Right ventricle myocardium inferior (tissue), 1 donor: ENCODE results near the gene CERS6. TPM values are rescaled to one million over a fixed set of nuclear protein-coding genes. Genes with fewer than 3 reads are reported as not detected.
"Not testable (repeated sequence)": the region's sequence is repeated elsewhere in the genome, so short reads cannot be mapped to it uniquely, and the experiment has no call there.

Experiments
- ATAC-seq: fragments of 200-7000 bp; cut with Tn5 transposase; one replicate; pipeline ENCODE4 v1.9.1; 2020; ENCODE audit warnings: mild to moderate bottlenecking, moderate library complexity
- DNase-seq: peaks from one replicate; pipeline ENCODE4 v3.0.0; 2021; ENCODE audit errors: missing footprints
- intact Hi-C: fragments of 100-400 bp; cut with DNase I; formaldehyde crosslinking; loops from one replicate; pipeline ENCODE4 v1.11.0; 2022
- total RNA-seq: library from RNA; stranded (reverse); fragmentation: NEBNext Ultra II Directional; extraction: Animal tissue kit (Norgen Biotek cat#: 25700); gene quantifications from one replicate; pipeline ENCODE4 v1.2.1, GENCODE V29; 2021
- donor health status: DM: no; HTN: yes; CAD: no; lungs with severe emphysema.

CERS6 gene
- total RNA-seq, 1 donor from 2014 or later: 65.7 TPM

DNA sequence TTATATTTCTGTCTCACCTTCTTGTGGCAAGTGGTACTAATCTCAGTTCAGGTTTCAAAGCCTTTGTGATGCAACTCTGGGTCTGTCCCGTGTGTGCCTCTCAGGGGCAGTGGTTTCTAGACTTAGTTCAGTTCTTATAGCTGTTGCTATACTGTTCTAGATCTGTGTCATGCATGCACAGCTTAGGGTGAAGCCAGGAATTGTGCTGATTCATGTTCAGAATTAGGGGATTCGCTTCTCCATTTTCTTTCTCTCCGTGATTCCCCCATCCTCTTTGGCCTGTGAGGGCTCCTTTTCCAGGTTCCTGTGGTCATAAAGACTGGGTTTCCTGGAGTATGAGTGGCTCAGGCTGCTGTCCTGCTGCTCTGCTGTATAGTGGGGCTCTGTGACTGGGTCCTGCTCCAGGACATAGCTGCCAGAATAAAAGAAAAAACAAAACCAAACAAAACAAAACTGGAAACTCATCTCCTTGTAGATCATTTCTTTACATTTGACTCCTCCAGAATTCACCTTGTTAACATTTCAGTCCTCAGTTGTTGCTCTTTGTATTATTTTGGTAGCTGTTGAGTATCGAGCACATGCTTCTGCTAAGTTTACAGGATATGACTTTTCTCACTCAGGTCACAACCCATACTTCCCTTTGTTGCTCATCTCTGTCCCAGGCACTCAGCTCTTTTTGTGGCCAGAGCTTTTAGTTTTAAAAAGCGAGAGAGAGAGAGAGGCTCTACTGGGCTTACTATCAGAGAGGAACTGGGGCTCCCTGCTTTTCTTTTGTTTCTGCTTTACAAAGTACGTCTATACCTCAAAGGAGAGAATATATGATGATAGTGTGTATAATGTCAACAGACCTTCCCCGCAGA is 34.2 kb downstream of the CERS6 start:
- intact Hi-C loops: loop anchor here (2.0 kb wide), 1 partner anchor 33 kb away; the partner anchor contains the start of gene CERS6

GRCh38 chr2:168490946-168491605 is 35.0 kb downstream of the CERS6 start:
- intact Hi-C loops: loop anchor here (2.0 kb wide), 1 partner anchor 34 kb away; the partner anchor contains the start of gene CERS6
- peak; percentile 53 for ATAC-seq
- no peak for DNase-seq

More for the DNA sequence above, 34.2 kb downstream of the CERS6 start:
- DNase-seq (no peak), ATAC-seq (peak; percentile 76)

- intact Hi-C loops: loop anchor here (2.0 kb wide), 1 partner anchor 35 kb away; the partner anchor contains the start of gene CERS6
- ATAC-seq, DNase-seq: not testable (repeated sequence)
These were observed 35.7 kb downstream of the CERS6 start for GRCh38 chr2:168491728-168492127.

- ATAC-seq, DNase-seq, intact Hi-C loops: not testable (repeated sequence)
These were observed 37.1 kb downstream of the CERS6 start for GRCh38 chr2:168493219-168493618.

- no peak for DNase-seq
- ATAC-seq: no peak
- intact Hi-C loops: no loop called here
These were observed 38.2 kb downstream of the CERS6 start for GRCh38 chr2:168494190-168494711.

DNA sequence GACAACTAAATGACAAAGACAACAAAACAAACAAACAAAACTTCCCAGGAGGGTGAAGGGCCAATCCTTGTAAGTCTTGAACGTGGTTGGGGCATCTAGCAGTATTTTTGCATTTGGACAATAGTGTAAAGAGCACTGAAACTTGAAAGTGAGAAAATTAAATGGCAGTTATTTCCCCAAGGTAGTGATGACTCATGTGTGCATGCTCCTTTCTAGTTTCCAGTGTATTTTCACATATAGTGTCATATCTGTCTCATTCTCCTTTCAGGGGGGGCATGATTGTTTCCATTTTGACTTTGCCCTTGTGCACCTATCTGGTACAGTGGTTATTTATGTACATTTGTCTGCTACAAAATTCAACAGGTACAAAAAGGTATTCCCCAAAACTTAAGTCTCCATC is 39.5 kb downstream of the CERS6 start:
- DNase-seq (no peak), ATAC-seq (no peak)
- intact Hi-C loops: no loop called here

DNA sequence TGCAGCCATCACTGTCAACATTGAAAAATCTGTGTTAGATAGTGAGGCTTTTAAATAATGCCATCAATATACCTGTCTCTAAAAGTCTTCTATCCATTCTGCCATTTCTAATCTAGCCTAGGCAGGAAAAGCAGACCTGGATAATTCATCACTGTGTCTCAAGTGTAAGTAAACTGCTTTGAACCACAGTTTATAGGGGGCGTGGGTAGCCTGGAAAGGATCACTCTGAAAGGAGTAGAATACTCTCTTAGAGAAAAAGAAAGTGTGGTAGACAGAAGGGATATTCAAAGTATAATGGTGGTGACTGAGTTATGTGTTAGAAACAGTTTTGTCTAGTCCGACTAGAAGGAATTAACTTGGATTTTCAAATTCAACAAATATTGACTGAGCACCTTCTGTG is 40.8 kb downstream of the CERS6 start:
- ATAC-seq (no peak), DNase-seq (no peak)
- intact Hi-C loops: no loop called here

DNA sequence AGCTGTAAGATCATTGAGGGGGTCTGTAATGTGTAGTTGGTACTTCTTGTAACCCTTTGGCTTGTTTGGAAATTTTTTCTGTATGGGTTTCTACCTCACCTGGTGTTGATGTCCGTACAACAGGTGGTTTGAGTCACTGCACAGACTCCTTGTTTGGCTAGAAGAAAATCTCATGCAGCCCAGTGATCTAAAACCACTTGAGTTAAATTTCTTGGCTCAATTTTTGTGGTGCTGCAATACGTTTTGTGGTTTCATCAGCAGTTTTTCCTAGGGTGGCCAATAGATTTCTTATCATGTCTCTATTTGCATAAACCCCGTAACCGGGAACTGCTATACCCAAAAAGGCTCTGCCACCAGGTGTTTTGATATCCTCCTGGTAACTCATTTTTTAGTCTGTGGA is 43.4 kb downstream of the CERS6 start:
- intact Hi-C loops: no loop called here
- ATAC-seq (no peak), DNase-seq (no peak)

DNA sequence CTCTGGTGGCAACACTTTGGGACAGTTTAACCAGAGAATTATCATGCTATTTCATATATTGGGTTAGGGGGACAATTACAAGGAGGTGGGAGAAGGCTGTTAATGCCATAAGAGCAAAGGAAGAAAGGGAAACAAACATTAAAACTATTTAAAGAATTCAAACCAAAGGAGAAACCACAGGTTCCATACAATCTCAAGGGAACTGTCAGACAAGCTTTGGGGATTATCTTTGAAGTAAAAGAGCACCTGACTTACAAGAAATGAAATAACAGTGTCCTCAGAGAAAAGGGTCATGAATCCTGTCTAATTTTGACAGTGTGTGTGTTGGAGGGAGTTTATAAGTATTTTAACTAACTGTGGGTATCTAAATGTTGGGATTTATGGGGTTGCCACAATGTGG is 44.4 kb downstream of the CERS6 start:
- intact Hi-C loops: no loop called here
- DNase-seq: no peak
- no peak for ATAC-seq

- ATAC-seq: peak; percentile 23
- DNase-seq: no peak
- intact Hi-C loops: no loop called here
These were observed 45.5 kb downstream of the CERS6 start for GRCh38 chr2:168501466-168502065.

DNA sequence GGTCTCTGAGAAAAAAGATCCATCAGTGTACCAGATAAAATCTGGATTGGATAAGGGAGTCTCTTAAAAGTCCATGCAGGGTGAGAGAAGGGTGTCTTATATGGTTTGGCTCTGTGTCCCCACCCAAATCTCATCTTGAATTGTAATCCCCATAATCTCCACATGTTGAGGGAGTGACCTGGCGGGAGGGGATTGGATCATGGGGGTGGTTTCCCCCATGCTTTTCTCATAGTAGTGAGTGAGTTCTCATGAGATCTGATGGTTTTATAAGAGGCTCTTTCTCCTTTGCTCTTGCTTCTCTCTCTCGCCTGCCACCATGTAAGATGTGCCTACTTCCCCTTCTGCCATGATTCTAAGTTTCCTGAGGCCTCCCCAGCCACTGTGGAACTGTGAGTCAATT is 46.8 kb downstream of the CERS6 start:
- ATAC-seq, intact Hi-C loops, DNase-seq: not testable (repeated sequence)

GRCh38 chr2:168503901-168504300 is 47.8 kb downstream of the CERS6 start:
- intact Hi-C loops: no loop called here
- ATAC-seq (no peak), DNase-seq (no peak)

GRCh38 chr2:168504323-168504722 is 48.3 kb downstream of the CERS6 start:
- DNase-seq (no peak), ATAC-seq (peak; percentile 8)
- intact Hi-C loops: no loop called here

GRCh38 chr2:168510125-168510756 is 54.2 kb downstream of the CERS6 start:
- DNase-seq (no peak), ATAC-seq (no peak)
- intact Hi-C loops: no loop called here

DNA sequence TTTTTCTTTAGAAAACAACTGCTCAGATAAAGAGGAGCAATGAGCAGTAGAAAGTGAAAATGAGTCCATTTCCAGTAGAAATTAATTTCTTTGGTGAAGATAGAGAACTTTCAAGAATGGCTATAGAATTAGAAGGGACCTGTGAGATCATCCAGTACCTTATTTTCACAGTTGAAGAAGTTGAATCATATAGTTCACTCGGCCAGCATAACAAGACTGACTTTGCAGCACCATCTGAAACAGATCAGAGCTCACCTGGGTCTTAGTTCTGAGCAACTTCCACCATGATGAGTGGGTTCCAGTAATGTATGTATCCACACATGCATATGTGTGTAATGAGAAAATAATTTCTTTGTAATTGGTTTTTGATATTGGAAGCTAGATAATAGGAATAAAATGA is 58.6 kb downstream of the CERS6 start:
- DNase-seq (no peak), ATAC-seq (no peak)
- intact Hi-C loops: no loop called here

GRCh38 chr2:168515502-168515901 is 59.4 kb downstream of the CERS6 start:
- intact Hi-C loops: no loop called here
- ATAC-seq (peak; percentile 65), DNase-seq (no peak)

- ATAC-seq: no peak
- DNase-seq: no peak
- intact Hi-C loops: no loop called here
These were observed 61.7 kb downstream of the CERS6 start for GRCh38 chr2:168517816-168518215.

- DNase-seq (no peak), ATAC-seq (peak; percentile 61)
- intact Hi-C loops: no loop called here
These were observed 62.5 kb downstream of the CERS6 start for GRCh38 chr2:168518555-168519066.
